VCaP (cell line): ENCODE measurements around the gene LSR.

ENCODE experiments used
- H3K27ac ChIP-seq: fragments of 450-650 bp; 2 replicates; pipeline ENCODE4 v1.5.1; 2017
- CTCF ChIP-seq: fragments of 450-650 bp; conservative IDR thresholded peaks from 2 replicates; pipeline ENCODE4 v1.5.1; 2017; ENCODE audit warnings: mild to moderate bottlenecking, moderate library complexity

LSR gene

GRCh38 chr19:35206855-35207254 lies 41.9 kb upstream of the LSR start:
- no peak overlapping the region for H3K27ac ChIP-seq
- TF ChIP-seq CTCF, result no peak

DNA sequence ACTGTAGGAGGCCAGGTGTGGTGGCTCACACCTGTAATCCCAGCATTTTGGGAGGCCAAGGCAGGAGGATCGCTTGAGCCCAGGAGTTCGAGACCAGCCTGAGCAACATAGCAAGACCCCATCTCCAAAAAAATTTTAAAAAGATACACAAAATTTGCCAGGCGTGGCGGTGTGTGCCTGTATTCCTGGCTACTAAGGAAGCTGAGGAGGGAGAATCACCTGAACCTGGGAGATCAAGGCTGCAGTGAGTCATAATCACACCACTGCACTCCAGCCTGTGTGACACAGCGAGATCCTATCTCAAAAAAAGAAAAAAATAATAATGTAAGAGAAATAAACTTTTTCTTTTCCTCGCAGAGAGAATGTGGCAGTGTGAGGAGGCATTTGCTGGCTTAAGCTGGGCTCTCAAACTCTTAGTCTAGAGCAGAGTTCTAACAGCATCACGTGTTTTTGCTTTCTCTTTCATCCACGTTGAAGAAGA lies 41.4 kb upstream of the LSR start:
- no peak overlapping the region for H3K27ac ChIP-seq
- no peak for TF ChIP-seq CTCF

DNA sequence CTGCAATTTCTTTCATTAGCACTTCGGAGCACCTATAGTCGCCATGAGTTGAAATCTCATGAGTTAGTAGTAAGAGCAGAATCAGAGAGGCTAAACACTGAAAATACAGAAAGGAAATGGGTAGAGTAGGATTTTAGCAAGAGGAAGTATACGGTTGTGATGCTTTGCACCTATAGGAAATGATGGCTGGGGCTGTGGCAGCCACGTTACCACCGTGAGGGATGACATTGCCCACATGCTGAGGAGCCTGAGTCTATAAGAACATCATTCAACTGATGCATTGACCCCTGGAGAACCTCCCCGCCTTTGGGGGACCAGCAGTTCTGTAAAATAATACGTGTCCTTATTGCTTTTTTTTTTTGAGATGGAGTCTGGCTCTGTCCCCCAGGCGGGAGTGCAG lies 40.7 kb upstream of the LSR start:
- no peak for TF ChIP-seq CTCF
- H3K27ac ChIP-seq, result no peak overlapping the region

GRCh38 chr19:35209646-35210045 lies 39.2 kb upstream of the LSR start:
- TF ChIP-seq CTCF, result no peak
- no peak overlapping the region for H3K27ac ChIP-seq

DNA sequence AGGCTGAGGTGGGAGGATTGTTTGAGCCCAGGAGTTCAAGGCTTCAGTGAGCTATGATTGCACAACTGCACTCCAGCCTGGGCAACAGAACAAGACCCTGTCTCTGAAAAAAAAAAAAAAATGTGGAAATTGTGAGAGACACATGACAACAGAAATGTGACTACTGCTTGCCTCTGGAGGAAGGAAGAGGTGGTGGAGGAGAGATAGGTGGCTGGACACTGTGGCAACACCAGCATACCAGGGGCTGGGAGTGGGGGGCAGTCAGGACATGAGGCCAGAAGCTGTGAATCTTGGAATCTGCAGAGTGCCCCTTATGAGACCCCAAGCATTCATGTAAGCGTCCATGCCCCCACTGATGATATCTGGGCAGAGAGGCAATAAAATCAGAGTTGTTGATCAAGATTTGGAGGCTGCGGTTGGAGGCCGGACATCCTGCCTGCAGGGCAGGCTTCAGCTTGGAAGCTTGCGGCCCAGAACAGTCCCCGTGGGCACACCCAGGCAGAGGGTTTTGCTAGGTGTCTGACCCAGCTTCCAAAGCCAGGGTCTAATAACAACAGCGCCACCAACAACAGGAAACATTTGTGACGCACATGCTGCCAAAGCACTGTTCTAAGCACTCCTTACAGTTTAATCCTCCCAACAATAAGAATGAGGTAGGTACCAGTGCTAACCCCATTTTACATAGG lies 37.1 kb upstream of the LSR start:
- H3K27ac ChIP-seq, result peak overlapping the region; percentile 97; the same call in 1 of the 2 replicates
- no peak for TF ChIP-seq CTCF

GRCh38 chr19:35212241-35212640 lies 36.6 kb upstream of the LSR start:
- H3K27ac ChIP-seq, result peak overlapping the region; percentile 97; the same call in 1 of the 2 replicates
- no peak for TF ChIP-seq CTCF

DNA sequence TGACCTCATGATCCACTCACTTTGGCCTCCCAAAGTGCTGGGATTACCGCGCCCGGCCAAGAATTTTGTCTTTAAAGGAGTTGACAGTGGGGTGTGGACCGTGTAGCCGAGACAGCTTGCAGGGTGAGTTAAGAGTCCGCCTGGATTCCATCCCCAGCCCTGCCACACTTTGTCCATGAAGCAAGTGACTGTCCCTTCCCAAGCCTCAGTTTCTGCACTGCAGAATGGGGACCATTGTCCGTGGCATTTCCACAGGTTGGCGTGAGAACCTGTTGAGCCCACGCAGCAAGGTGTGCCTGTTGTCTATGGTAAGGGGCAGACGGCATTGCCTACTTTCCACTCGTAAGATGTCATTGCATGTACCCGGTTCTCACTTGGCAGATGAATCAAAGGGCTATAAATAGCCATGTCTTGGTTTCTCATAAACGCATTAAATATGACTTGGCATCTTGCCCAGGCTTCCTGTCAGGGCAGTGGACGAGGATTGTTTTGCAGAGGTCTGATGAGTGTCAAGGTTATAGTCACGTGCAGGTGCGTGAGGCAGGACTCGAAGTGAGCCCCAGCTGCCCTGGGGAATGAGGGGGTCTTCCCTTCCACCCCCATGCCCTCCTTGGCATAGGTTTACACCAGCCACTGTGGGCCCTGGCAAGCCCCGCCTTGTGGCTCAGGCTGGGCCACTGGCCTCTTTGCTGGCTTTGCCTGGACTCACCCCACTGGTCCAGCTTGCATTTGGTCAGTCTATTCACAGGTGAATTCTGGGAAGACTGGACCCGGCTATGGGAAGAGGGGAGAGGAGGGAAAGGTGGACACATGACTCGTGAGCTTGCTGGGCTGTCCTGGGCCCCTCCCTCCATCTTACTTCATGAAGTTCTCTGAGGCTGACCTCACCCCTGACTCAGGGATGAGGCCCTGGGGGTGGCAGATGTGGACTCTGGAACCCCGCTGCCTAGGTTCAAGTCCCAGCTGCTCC lies 34.9 kb upstream of the LSR start:
- H3K27ac ChIP-seq, result peak overlapping the region; percentile 97

More for the DNA sequence above, 34.9 kb upstream of the LSR start:
- TF ChIP-seq CTCF, result no peak
